ENCODE results near the gene S100P. TPM values are rescaled to one million over a fixed set of nuclear protein-coding genes. Genes with fewer than 3 reads are reported as not detected.
"Not testable (repeated sequence)": the region's sequence is repeated elsewhere in the genome, so short reads cannot be mapped to it uniquely, and the experiment has no call there.

Gene S100P
- polyA plus RNA-seq, 1 donor: 0.67 TPM

DNA sequence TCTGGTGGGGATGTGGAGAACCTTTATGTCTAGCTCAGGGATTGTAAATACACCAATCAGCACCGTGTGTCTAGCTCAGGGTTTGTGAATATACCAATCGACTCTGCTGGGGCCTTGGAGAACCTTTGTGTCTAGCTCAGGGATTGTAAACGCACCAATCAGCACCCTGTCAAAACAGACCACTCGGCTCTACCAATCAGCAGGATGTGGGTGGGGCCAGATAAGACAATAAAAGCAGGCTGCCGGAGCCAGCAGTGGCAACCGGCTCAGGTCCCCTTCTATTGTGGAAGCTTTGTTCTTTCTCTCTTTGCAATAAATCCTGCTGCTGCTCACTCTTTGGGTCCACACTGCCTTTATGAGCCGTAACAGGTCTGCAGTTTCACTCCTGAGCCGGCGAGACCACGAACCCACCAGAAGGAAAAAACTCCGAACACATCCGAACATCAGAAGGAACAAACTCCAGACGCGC is 20.5 kb upstream of the S100P start:
- DNase-seq (ENCODE audit: low read depth): not testable (repeated sequence)

DNA sequence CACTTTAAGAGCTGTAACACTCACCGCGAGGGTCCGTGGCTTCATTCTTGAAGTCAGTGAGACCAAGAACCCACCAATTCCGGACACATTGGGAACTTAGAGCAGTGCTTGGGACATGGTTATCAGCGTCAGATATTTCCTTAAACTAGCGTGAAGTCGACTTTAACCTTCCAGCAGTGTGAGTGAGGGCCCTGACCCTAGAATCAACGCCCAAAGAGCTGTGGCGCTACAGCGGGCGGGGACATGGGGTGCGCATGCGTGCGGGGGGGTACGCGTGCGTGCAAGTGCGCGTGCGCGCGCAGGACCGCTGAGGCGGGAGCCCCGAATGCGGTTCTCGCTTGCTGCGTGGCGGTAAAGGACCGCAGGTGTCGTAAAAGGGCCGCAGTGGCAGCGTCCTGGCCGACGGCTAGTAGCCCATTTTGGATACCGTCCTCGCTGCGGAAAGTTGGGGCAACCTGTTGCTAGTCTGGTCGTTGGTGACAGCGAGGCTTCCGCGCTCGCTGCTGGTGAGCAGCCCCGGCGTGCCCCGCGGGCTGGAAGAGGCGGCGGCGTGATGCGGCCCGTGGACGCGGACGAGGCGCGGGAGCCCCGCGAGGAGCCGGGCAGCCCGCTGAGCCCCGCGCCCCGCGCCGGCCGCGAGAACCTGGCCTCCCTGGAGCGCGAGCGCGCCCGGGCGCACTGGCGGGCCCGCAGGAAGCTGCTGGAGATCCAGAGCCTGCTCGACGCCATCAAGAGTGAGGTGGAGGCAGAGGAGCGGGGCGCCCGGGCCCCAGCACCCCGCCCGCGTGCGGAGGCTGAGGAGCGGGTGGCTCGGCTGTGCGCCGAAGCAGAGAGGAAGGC is 19.8 kb upstream of the S100P start:
- DNase-seq (ENCODE audit: low read depth): peak; percentile 88

DNA sequence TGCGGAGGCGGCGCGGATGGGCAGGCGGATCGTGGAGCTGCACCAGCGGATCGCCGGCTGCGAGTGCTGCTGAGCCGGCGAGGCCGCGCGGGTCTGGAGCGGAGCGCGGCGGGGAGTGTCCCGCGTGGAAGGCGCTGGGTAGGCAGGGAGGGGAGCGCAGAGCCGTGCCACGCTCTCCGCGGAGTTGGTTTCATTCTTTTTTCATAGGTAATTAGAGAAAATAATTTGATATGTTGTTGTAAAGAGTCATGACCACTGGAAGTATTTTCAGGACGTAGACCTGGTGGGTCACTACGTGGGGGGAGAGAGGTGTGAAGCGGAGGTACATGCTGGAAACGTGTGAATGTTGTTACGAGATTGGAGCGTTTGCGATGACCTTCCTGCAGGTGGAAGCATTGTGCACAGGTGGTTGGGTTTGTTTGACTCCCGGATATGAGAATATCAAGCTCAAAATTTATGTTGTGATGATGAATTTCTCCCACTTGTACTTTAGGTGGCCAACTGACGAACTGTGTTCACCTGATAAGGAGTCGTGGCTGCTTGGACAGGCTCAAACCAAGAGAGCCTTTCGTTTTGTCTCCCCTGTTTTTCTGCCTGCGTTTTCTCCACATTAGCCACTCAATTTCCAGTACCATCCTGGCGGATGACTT is 19.1 kb upstream of the S100P start:
- no peak for DNase-seq (ENCODE audit: low read depth)

DNA sequence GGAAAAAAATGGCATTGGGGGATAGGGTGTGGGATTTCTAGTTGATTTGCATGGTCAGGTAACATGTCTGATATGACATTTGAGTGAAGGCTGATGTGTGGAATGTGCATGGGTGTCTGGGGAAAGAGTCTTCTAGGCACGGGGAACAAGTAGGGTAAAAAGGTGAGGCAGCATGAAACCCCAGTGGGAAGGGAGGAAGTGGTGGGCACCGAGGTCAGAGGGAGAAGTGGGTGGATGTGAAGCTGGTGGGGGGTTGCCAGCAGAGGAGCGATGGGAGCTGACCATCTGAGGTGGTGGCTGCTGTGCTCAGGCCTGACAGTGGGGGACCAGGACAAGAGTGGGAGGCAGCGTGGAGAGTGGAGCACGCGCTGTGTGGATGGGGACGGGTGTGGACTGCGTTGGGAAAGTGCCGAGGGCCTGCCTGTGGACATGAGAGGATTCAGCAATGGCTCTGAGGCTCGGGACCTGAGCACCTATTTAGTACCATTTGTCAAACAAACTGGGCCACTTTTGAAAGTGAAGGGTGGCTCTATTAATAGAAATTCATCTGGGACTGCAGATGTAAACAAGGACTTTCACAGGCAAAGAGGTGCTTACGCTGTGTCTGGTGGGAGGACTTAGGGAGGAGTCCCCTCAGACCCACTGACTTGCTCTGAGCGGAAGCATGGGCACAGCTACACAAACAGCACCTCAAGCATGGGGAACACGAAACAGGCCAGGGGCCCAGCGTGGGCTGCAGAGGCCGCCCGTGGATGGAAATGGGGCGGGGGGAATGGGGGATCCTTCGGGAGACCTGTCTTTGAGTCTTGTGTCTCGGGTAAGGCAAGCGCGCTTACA is 16.7 kb upstream of the S100P start:
- no peak for DNase-seq (ENCODE audit: low read depth)

DNA sequence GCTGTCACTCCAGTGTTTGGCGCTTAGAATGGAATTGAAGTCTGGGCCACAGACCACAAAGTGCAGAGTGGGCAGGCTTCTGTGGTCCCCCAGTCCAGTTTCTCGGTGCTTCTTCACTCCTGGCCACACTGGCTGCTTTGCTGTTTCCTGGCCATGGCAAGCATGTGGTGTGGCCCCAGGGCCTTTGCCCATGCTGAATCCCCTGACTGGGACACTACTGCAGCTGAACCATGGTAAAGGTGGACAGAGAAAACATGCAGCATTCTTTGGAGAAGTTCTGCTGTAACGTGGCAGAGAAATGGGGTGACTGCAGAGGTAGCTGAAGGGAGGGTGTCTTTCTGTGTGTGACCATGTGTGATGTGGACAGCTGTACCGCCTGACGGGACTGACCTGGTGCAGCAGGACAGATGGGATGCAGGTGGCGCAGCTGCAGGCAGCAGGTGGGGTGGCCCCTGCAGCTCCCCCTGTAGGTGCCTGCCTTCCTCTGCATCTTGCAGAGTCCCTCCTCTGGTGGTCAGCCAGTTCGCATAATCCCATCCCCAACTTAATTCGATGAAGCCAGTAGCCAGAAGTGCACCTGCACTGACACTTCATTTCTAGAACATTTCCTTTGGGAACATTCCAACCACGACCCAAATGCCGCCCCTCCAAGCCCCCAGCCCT is 13.2 kb upstream of the S100P start:
- DNase-seq (ENCODE audit: low read depth): no peak

DNA sequence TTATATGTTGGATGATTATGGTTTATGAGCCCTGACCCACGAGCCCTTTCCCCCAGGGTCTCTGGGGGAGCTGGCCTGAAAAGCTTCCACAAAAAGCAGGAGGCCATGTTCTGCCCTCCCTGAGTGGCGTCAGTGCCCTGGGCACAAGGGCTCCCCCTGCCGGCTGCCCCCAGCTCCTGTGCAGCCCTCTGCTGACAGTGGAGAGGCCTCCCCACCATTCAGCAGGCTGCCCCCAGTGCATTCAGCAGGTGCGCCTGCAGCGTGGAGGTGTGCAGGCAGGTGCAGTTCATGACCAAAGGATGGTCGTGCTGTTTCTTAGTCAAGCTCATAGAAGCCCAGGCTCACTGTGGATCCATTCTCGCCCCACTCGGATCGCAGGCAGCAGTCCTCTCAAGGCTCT is 12.5 kb upstream of the S100P start:
- no peak for DNase-seq (ENCODE audit: low read depth)

DNA sequence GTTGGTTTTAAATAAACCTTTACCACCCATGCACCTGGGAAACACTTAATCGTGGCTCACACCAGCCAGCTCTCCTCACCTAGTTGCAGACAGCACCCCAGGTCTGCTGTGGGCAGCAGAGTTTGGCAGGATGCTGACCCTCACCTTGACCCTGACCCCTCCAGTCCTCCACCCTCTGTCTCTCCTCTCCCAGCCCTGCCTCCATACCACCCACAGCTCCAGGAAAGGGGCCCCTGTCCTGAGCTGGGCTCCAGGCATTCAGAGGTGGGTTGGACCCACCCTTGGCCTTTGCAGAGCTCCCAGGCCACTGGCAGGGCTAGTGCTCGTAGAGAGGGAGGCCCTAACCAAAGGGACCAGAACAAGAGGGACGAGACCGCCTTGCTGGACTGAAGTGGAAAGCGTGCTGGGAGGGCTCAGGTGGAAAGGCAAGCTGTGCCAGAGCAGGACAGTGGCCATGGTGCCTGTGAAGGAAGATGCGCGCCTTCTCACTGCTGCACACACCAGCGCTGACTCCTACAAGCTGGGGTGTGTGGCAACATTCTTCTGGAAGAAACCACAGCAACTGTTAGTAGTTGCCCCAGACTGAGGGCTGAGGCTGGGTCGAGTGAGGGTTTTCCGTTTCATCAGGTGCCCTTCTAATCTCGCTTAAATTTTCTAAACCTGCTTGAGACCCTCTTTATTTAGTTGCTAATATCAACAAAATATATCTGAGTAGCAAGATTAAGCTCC is 10.7 kb upstream of the S100P start:
- DNase-seq (ENCODE audit: low read depth): no peak

DNA sequence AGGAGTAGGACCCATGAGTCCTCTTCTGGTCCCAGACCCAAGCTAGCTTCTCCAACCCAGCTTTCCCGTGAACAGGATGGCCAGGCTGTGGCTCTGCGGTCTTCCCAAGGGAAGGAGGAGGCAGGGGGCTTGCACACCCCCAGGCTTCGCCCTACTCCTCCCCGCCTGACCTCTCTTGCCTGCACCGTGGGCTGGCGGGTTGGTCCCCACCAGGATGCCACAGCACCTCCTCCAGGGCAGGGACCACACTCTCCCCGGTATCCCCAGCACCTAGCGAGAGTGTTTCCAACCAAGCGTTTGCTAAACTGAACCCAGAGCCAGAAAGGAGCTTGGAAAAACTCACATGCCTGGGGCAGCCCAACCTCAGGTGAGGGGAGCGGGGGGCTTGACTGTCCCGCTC is 9.0 kb upstream of the S100P start:
- DNase-seq (ENCODE audit: low read depth): no peak

DNA sequence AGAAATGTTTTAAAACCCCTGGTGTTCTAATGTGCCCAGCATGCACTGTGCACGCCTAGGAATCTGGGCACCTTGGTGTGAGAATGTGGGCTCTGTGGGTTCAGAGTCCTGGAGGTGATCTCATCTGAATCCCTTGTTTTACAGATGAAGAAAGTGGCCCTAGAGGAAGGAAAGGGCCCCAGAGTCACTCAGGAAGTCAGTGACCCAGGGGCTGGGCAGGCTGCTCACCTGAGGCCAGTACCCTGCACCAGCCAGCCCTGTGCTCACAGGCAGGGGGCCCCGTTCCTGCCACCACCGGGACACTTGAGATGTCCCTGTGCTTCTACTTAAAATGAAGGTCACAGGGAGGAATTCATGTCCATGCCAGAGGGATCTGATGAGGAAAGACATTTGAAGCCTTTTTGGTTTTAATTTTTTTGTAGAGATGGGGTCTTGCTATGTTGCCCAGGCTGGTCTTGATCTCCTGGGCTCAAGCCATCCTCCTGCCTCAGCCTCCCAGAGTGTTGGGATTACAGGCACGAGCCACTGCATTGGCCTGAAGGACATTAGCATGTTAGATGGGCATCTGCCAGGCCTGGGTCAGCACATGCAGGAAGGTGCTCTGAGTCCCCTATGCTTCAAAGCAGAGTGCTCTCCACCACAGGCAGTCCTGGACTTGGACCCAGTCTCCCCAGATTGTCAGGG is 7.4 kb upstream of the S100P start:
- no peak for DNase-seq (ENCODE audit: low read depth)

DNA sequence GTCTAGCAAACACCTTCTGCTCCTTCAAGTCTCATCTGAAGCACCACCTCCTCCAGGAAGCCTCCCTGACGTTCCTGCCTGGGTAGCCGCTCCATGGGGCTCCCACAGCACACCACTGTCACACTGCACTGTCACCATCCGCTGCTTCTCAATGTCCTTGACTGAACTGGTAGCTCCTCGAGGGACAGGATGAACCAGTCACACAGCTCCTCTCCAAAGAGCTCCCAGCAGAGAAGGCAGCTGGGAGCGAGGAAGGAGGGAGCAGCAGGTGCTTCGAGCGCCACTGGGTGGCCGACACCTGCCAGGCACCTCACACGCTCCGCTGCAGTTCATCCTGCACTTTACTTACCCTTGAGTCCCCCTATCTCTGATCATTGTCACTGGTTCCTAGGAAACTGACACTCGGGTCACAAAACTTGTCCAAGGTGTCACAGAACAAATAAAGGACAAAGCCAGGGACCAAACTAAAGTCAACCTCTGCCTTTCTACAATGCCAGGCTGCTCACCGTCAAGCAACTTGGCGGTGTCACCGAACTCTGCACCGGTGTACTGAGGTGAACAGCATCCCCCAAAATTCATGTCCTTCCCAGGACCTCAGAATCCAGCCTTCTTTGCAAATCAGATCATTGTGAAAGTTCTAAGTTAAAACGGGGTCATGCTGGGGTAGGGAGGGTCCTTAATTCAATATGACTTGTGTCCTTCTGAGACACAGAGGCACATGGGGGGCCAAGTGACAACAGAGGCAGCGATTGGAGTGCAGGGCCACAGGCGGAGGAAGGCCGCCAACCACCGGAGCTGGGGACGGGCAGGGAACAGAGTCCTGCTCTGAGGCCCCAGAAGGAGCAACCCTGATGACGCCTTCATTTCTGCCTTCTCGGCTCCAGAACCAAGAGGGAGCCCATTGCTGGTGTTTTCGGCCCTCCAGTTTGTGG is 5.5 kb upstream of the S100P start:
- no peak for DNase-seq (ENCODE audit: low read depth)

DNA sequence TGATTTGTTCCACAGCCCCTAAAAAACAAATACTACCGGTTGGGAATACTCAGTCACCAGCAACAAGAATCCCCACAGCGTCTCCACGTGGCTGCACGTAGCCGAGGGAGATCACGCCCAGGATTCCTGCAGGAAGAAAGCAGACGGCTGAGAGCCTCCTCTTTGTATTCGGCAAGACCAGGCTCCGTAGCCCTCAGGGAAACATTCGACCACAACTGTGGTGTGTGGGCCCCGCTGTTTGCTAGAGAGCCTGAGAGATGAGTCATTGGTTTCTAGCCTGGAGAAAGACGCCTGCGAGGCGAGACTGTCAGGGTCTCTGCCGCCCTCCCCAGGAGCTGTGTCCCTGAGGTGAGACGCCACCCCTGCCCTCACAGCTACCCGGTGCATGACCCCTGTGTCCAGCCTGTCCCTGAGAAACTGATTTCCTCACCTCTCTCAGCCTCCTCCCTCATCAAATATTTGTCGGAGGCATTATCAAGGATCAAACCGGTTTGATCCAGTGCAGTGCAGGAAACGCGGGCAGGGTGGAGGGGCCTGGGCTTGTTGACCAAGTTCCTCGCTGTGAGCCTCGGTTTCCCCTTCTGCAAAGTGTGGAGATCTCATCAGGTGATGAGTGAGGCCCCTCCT is 4.7 kb upstream of the S100P start:
- DNase-seq (ENCODE audit: low read depth): no peak

DNA sequence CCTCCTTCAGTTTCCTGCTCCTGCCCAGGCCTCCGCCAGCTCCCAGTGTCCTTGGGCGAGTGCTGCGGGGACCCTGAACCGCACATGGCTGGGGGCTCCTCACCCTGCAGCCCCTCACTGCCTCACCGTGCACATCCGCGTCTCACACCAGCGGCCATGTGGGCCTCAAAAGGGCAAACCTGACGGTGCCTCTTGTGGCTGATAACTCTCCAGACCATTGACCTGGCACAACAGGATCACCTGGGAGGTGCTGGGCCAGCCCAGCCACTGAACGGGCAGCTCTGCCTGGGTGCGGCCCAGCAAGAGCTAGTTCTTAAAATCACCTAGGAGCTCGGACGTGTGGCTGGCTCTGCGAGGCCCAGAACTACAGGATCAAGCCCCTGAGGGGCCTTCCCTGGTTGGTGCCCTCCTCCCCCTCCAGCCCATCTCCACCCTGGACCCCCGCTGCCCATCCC is 4.1 kb upstream of the S100P start:
- DNase-seq (ENCODE audit: low read depth): no peak

DNA sequence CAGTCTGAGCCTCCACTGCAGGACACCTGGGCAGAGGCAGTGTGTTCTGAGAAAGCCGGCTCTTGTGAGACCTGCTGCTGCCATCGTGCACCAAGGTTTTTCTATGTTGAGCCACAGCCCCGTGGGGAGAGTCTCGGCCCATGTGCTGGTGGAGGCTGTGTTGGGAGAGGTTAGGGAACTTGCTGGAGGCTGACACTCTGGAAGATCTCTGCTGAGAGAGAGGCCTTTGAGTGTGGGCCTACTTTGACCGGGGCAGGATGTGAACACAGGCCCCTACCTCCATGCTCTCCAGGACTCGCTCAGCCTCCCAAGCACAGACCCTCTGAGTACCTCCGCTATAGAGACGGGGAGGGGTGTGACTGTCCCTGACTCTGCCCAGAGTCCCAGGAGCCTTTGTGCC is 1.3 kb upstream of the S100P start:
- DNase-seq (ENCODE audit: low read depth): no peak

DNA sequence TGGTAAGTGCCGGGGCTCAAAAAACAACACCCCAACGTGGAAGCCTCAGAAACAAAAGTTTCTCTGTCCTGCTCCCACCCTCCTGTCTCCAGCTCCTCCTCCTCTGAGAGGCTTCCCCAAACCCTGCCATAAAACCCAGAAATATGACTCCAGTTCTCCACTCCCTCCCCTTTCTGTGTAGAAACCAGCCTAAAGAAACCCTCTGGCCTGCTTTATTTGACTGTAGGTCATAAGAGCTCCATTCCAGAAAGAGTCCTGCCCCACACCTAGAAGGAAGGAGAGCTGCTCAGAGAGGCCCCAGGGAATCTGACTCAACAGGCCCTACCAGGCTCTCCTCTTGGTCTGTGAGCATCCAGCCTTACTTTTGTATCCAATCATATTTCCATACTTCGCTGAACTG is 872 bp upstream of the S100P start:
- no peak for DNase-seq (ENCODE audit: low read depth)

DNA sequence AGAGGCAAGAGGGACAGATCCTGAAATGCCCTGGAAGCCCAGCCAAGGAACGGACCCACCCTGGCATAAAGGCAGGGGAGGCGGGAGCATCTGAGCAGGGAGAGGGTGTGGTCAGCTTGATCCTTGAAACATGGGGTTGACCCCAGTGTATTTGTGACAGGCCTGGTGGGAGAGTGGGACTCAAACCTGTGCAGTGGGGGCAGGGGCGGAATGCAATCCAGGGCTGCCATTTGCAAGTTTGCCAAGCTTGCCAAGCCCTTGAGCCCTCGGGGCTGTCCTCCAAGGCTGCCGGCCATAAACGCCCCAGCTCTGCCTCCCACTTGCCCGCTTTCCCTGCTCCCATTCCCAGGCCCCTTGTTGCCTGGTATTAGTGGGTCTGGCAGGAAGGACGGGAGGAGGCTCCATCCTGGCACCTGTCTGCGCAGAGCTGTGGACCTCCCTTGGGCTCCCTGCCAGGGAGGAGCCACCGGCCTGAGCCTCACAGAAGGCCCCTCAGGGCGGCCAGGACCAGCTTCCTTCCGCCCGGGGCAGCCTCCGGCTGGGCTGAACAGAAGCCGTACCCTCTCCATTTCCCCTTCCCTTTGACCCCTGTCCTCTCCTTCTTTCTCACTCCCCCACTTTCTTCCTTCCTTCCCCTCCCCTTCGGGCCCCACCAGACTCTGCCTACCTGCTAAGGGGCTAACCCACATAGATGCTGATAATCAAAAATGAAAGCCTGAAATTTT is 661 bp downstream of the S100P start:
- no peak for DNase-seq (ENCODE audit: low read depth)

DNA sequence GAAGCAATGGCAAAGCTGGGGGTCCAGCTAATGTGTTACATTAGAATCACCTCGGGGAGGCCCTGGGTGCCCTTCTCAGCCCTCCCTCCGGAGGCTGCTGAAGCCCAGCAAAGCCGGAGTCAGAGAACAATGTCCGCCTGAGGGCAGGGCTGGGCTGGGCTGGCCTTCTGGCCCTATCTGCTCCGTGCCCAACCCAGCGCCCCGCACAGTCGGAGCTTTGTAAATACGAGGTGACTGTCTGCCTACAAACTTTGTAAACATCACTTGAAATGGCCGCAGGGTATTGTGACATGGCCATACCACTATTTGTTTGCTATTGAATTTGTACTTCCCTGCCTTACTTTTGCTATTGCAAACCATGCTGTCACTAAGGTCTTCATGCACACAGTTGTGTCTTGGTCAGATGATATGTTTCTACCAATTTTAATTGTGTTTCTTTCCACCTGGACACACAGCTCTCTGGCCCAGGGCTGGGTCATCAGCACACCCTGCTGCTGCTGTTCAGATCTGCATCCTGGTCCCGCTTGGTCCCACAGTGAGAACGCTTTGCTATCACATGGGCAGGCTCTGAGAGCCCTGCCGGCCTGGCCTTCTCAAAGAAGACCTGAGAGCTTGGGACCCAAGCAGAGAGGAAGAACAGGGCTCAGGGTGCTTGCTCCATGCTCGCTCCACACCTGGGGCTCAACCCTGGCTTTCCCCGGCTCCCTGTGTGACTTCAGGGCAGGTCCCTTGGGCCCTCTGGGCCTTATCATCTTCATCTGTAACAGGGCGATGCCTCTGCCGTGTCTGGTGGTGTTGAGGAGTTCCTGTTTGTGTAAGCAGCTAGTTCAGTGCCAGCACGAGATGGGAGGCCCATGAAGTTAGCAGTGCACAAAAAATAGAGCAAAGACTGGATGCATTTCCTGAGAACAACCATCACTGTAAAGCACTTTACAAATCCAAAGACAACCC is 2.3 kb downstream of the S100P start:
- no peak for DNase-seq (ENCODE audit: low read depth)

DNA sequence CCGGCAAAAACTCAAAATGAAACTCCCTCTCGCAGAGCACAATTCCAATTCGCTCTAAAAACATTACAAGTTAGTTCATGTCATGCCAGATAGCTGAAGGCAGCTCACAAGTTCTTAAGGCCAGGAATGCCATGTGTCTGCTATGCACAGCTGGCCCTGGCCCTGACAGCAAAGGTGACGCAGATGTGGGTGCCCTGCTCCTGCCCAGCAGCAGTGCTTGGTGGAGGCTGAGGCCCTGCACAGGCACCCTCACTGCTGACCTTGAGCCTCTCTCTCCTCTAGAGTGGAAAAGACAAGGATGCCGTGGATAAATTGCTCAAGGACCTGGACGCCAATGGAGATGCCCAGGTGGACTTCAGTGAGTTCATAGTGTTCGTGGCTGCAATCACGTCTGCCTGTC is 2.9 kb downstream of the S100P start:
- DNase-seq (ENCODE audit: low read depth): no peak

All from forelimb muscle (tissue), 1 donor.